Activated CD8-positive, alpha-beta memory T cell treated with anti-CD3 and anti-CD28 coated beads, Interleukin-2, amount 10 ng/mL, durations not matched to agents 7 days and 5 days (primary cell): Measurements from ENCODE around the gene ATP8B3. TPM values are rescaled to one million over a fixed set of nuclear protein-coding genes. Genes with fewer than 3 reads are reported as not detected.

ENCODE experiments used
- ATAC-seq: fragments of 150-1000 bp; cut with Tn5 transposase; one replicate; pipeline ENCODE4 v1.10.0; 2021; ENCODE audit warnings: moderate library complexity
- CTCF ChIA-PET: fragments of 350-600 bp; sonication (Branson Sonifier 250); formaldehyde crosslinking; loops from one replicate; lab custom pipeline; 2021; ENCODE audit warnings: antibody characterized with exemption; lab: Charles Lee
- DNase-seq: peaks from one replicate; pipeline ENCODE4 v3.0.0-alpha.2; 2020
- H3K27ac Mint-ChIP-seq: one replicate; pipeline ENCODE4 v1.8.0; 2021; ENCODE audit warnings: mild to moderate bottlenecking, mixed read lengths
- H3K27me3 Mint-ChIP-seq: one replicate; pipeline ENCODE4 v1.8.0; 2021; ENCODE audit warnings: mixed read lengths
- H3K36me3 Mint-ChIP-seq: one replicate; pipeline ENCODE4 v1.8.0; 2021; ENCODE audit warnings: mild to moderate bottlenecking, mixed read lengths
- H3K4me1 Mint-ChIP-seq: one replicate; pipeline ENCODE4 v1.8.0; 2021; ENCODE audit warnings: mixed read lengths
- H3K4me3 Mint-ChIP-seq: one replicate; pipeline ENCODE4 v1.8.0; 2021; ENCODE audit warnings: mild to moderate bottlenecking, moderate library complexity, mixed read lengths
- H3K9me3 Mint-ChIP-seq: one replicate; pipeline ENCODE4 v1.8.0; 2022; ENCODE audit warnings: low read depth, mixed read lengths
- microRNA-seq: library from miRNA; unstranded; fragments of <30 nt; microRNA quantifications from one replicate; pipeline ENCODE4 v1.2.0, GENCODE V29; 2022
- total RNA-seq, 2 experiments: library from RNA; stranded (reverse); gene quantifications; one replicate each; pipeline ENCODE4 v1.2.3, GENCODE V29; 2021

Gene ATP8B3
- total RNA-seq, 2 experiments from 2014 or later: 7.3 to 21.8 TPM

DNA sequence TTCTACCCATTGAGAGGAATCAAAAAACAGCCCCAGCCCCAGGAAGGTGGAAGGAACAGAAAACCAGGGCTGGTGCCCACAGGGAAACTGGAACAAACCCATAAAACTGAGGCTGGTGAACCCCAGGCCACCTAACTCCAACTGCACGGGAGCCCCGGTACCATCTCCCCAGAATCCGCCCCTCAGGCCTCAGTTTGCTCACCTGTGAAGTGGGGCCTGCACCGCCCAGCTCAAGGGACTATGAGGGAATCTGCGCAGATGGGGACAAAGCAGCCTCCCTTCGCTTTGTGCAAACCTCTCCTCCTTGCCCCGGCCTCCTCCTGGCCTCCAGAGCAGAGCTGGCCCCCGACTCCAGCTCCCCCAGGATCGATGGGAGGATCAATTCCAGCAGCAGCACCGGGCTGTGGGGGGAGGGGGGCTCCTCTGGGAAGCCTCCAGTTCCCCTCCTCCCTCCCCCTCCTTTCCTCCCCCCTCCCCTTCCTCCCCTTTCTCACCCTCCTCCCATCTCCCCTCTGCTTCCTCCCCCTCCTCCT, 67.9 kb downstream of the ATP8B3 start:
- Mint-ChIP-seq H3K4me3 (no peak overlapping the region), H3K27me3 (peaks cover 25% of the 10 kb centered on the region), H3K27ac (no peak overlapping the region), H3K36me3 (no peaks in the 10 kb centered on the region), H3K4me1 (peaks cover 12% of the 10 kb centered on the region), H3K9me3 (no peaks in the 10 kb centered on the region)
- CTCF ChIA-PET: no interaction called here
- ATAC-seq: no peak
- no peak for DNase-seq

DNA sequence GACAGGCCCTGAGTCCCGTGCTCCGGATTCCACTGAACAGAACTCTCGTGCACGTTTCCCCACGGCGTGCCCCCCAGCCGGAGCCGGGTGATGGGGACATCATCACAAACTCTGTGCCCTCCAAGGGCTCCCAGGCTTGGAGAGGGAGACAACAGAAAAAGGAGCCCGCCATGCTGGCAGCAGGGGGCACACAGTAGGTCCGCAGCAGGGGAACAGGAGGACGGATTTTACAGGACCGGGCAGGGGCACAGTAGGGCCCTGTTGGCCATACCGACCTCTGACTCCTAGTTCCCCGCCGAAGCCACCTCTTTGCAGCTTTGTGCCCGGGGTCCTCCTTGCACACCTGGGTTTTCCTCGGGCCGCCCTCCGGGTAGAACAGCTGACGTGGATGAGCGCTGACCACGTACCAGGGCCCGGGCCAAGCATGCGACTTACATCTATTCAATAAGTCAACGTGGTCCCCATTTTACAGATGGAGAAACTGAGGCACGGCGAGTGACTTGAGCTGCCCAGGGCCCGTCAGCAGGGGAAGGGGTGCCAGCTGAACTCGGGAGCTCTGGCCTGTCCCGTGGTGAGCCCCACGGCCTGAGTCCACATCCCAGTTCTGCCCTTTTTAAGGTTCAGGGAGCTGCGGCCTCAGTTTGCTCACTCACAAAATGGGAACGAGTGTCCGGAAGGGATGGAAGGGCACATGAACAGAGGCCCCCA, 68.9 kb downstream of the ATP8B3 start:
- H3K4me1 Mint-ChIP-seq: peaks cover 12% of the 10 kb centered on the region
- CTCF ChIA-PET: interaction anchor here (1.0 to 1.2 kb wide), 2 partner anchors 83 to 197 kb away, joined by 3 to 4 read pairs; no protein-coding TSS in a partner anchor
- peaks cover 24% of the 10 kb centered on the region for H3K27me3 Mint-ChIP-seq

DNA sequence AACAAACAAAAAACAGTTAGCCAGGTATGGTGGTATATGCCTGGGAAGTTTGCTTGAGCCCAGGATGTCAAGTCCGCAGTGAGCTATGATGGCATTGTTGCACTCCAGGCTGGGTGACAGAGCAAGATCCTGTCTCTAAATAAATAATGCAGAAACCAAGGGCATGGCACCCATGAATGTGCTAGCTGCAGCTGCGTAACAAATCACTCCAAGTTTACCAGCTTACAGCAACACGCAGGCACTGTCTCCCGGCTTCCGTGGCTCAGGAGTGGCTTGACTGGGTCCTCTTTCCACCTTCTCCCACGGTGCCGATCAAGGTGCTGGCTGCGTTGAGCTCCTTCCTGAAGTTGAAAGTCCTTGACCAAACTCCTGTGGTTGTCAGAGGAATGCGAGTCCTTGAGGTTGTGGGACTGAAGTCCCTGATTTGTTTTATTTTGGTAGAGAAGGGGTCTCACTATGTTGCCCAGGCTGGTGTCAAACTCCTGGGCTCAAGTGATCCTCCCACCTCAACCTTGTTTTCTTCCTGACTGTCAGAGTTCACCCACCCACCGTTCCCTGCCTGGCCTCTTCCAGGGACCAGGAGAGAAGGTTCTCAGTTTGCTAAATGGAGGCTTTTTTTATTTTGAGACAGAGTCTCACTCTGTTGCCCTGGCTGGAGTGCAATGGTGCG, 72.0 kb downstream of the ATP8B3 start:
- CTCF ChIA-PET: no interaction called here
- DNase-seq (no peak), ATAC-seq (no peak)
- Mint-ChIP-seq H3K4me3 (no peak overlapping the region), H3K36me3 (no peaks in the 10 kb centered on the region), H3K27ac (no peak overlapping the region), H3K27me3 (peaks cover 20% of the 10 kb centered on the region), H3K9me3 (no peaks in the 10 kb centered on the region), H3K4me1 (no peaks in the 10 kb centered on the region)

More for the DNA sequence above, 68.9 kb downstream of the ATP8B3 start:
- Mint-ChIP-seq H3K9me3 (no peaks in the 10 kb centered on the region), H3K36me3 (no peaks in the 10 kb centered on the region), H3K4me3 (no peak overlapping the region), H3K27ac (no peak overlapping the region)
- DNase-seq: no peak
- ATAC-seq: no peak

- peaks cover 31% of the 10 kb centered on the region for H3K27me3 Mint-ChIP-seq
- no peaks in the 10 kb centered on the region for H3K36me3 Mint-ChIP-seq
- no peaks in the 10 kb centered on the region for H3K4me1 Mint-ChIP-seq
- DNase-seq: no peak
- ATAC-seq: no peak
- CTCF ChIA-PET: no interaction called here
- H3K9me3 Mint-ChIP-seq: no peaks in the 10 kb centered on the region
- no peak overlapping the region for H3K4me3 Mint-ChIP-seq
- no peak overlapping the region for H3K27ac Mint-ChIP-seq
These were observed 75.1 kb downstream of the ATP8B3 start for GRCh38 chr19:1736927-1737326.

DNA sequence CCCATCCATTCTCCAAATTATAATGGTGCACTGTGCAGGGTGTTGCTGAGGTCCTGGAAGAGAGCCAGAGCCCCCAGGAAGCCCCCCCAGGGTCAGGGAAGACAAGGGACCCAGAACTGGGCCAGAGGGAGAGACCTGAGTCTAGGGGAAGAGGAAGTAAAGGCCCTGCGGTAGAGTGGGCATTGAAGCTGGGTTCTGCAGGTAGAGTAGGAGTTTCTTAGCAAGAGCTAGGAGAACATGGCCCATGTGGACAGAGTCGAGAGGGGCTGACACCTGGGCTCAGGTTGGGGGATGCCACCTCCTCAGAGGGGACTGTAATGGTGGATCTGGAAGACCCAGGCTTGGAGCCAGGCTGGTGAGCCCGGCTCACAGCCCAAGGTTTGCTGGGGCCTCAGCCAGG, 75.8 kb downstream of the ATP8B3 start:
- CTCF ChIA-PET: no interaction called here
- no peak for ATAC-seq
- no peaks in the 10 kb centered on the region for H3K36me3 Mint-ChIP-seq
- H3K27ac Mint-ChIP-seq: no peak overlapping the region
- H3K4me3 Mint-ChIP-seq: no peak overlapping the region
- no peak for DNase-seq
- peaks cover 31% of the 10 kb centered on the region for H3K27me3 Mint-ChIP-seq
- no peaks in the 10 kb centered on the region for H3K9me3 Mint-ChIP-seq
- H3K4me1 Mint-ChIP-seq: no peaks in the 10 kb centered on the region

DNA sequence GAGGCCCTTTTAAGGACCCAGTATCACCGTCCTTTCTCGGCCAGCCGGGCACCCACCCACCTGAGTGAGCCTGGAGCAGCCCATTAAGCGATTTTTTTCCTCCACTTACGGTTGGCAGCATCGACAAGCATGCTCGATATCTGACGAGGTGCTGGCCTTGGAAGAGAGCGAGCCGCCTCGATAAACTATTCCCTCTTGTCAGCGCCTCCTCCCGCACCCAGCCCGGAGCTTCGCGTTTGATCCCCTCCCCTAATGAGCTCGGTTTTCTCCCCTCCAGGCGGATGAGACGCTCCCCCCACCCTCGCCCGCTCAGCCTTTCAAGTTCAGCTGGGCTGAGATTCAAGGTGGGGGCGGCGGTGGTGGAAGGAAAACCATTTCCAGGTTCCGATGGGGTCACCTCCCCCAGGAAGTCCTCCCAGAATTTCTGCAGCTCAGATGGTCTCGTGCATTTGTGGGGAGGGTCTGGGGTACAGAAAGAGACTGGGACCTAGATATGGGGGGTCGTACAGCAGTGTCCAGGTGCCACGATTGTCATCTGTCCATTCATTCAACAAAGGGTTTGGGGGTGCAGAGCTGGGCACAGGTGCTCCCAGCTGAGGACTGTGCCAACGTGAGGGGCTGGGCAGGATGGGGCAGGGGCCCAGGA, 77.6 kb downstream of the ATP8B3 start:
- no peak for ATAC-seq
- no peak overlapping the region for H3K4me3 Mint-ChIP-seq
- H3K4me1 Mint-ChIP-seq: no peaks in the 10 kb centered on the region
- CTCF ChIA-PET: no interaction called here
- H3K27ac Mint-ChIP-seq: no peak overlapping the region
- DNase-seq: no peak
- no peaks in the 10 kb centered on the region for H3K9me3 Mint-ChIP-seq
- peaks cover 31% of the 10 kb centered on the region for H3K27me3 Mint-ChIP-seq
- H3K36me3 Mint-ChIP-seq: no peaks in the 10 kb centered on the region

Small RNAs within 50 kb of the gene (microRNA-seq; reads per million reads assigned to microRNA genes)
- gene MIR1909: 7.7 reads per million, percentile 23 among the genes with 10 or more reads in this experiment

Other genes starting within 250 kb of the ATP8B3 start
- 1 to 10 TPM; 7.6 to 9.5 TPM for gene MEX3D, start 244.0 kb downstream of the ATP8B3 start, total RNA-seq
- gene MBD3, start 219.4 kb downstream of the ATP8B3 start, total RNA-seq: 100 to 1,000 TPM in 1 of 2 experiments, 10 to 100 TPM in 1; 87.4 to 101 TPM
- 100 to 1,000 TPM; 192 to 196 TPM for gene UQCR11, start 206.8 kb downstream of the ATP8B3 start, total RNA-seq
- gene TCF3, start 159.7 kb downstream of the ATP8B3 start, total RNA-seq: 100 to 1,000 TPM; 116 to 124 TPM
- not detected for gene ONECUT3, start 58.8 kb downstream of the ATP8B3 start, total RNA-seq
- gene REXO1, start 36.2 kb upstream of the ATP8B3 start, total RNA-seq: 10 to 100 TPM; 58.4 to 68.4 TPM
- gene KLF16, start 51.3 kb upstream of the ATP8B3 start, total RNA-seq: 10 to 100 TPM; 22.6 to 28.1 TPM
- 100 to 1,000 TPM; 156 to 189 TPM for gene ABHD17A, start 73.2 kb upstream of the ATP8B3 start, total RNA-seq
- 10 to 100 TPM in 1 of 2 experiments, 1 to 10 TPM in 1; 9.3 to 11.4 TPM for gene ADAT3, start 93.1 kb upstream of the ATP8B3 start, total RNA-seq
- 10 to 100 TPM; 32.9 to 34.8 TPM for gene SCAMP4, start 93.1 kb upstream of the ATP8B3 start, total RNA-seq
- 100 to 1,000 TPM; 114 to 129 TPM for gene CSNK1G2, start 128.9 kb upstream of the ATP8B3 start, total RNA-seq
- gene BTBD2, start 203.4 kb upstream of the ATP8B3 start, total RNA-seq: 10 to 100 TPM; 37.4 to 52.7 TPM
- 100 to 1,000 TPM; 196 to 201 TPM for gene MKNK2, start 239.0 kb upstream of the ATP8B3 start, total RNA-seq